ENCODE results near the gene ADCY6. TPM values are rescaled to one million over a fixed set of nuclear protein-coding genes. Genes with fewer than 3 reads are reported as not detected.

The ADCY6 gene
- total RNA-seq, 1 donor from 2014 or later: 17.4 TPM

DNA sequence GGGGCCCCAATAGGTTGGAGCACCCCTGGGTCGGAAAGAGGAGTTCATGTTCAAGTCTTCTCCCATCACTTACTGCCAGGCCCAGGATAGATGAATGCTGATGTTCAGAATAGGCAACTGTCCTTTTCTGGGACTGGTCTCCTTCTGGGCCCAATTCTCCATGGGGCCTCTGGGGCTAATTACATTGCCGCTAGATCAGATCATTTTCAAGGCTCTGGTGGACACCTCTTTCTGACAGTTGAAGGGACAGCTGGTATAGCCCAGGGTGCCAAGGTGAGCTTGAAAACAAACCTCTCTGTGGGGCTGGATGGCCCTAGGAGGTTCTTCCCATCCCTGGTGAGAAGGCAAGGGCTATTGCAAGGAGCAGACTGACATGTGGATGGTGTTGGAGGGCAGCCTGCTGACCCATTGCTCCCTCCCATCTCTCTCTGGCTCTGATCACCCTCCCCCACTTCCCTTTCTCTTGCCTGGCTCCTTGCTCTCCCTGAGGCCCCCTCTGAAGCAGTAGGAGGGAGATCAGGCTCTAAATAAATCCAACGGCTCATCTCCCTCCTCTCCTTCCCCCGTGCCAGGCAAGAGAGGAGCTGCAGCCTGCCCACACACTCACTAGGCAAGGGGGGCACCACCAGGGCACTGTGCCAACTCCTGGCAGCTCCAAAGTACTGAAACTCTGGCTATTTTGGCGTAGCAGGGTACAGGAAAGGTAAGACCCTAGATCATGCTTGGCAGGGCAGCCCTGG, 31.3 kb upstream of the ADCY6 start:
- H3K9me3 Mint-ChIP-seq (ENCODE audit: unreplicated experiment): peaks cover 11% of the 10 kb centered on the region
- H3K4me3 Mint-ChIP-seq (ENCODE audit: unreplicated experiment): peak overlapping the region; percentile 93
- H3K27ac Mint-ChIP-seq (ENCODE audit: unreplicated experiment): no peak overlapping the region
- no peak for DNase-seq
- H3K27me3 Mint-ChIP-seq (ENCODE audit: unreplicated experiment): peaks cover 20% of the 10 kb centered on the region
- TF ChIP-seq, protein P1, sequence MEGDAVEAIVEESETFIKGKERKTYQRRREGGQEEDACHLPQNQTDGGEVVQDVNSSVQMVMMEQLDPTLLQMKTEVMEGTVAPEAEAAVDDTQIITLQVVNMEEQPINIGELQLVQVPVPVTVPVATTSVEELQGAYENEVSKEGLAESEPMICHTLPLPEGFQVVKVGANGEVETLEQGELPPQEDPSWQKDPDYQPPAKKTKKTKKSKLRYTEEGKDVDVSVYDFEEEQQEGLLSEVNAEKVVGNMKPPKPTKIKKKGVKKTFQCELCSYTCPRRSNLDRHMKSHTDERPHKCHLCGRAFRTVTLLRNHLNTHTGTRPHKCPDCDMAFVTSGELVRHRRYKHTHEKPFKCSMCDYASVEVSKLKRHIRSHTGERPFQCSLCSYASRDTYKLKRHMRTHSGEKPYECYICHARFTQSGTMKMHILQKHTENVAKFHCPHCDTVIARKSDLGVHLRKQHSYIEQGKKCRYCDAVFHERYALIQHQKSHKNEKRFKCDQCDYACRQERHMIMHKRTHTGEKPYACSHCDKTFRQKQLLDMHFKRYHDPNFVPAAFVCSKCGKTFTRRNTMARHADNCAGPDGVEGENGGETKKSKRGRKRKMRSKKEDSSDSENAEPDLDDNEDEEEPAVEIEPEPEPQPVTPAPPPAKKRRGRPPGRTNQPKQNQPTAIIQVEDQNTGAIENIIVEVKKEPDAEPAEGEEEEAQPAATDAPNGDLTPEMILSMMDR (IDR thresholded peaks at IDR 0.05; ENCODE audit: partially characterized antibody, unreplicated experiment): no peak
- H3K4me1 Mint-ChIP-seq (ENCODE audit: low read depth, unreplicated experiment): peaks cover 20% of the 10 kb centered on the region
- peaks cover 4% of the 10 kb centered on the region for H3K36me3 Mint-ChIP-seq (ENCODE audit: unreplicated experiment)

DNA sequence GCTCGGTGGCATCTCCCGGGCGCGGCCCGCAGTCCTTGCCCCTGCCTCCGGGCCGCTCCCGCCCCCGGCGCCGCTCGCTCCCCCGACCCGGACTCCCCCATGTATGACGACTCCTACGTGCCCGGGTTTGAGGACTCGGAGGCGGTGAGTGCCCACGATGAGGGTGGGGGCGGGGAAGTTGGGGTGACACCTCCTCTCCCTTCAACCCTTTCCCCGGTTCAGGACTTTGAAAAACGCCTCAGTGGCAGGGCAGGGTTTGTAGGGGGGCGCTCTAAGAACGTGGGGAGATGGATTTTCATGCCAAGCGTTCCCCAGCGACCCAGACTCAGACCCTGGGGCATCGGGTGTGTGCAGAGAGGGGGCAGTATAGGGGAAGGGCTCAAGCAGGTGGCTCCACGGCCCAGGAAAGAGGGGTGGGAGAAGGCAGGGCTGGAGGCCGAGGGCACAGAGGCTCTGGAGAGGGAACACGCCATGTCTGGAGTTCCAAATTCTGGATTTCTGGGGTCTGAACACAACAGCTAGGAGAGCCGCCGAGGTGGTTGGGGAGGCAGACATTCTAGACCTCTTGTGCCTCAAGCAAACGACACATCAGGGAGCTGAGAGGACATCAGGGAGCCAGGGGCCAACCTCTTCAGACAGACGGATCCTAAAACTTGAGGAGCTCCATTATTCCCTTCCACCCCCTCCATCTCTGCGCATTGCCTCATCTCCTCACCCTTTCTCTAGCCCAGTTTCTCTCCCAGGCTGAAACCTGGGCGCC, 30.1 kb upstream of the ADCY6 start:
- Mint-ChIP-seq H3K4me3 (ENCODE audit: unreplicated experiment) (peak overlapping the region; percentile 93), H3K27ac (ENCODE audit: unreplicated experiment) (peak overlapping the region; percentile 76), H3K27me3 (ENCODE audit: unreplicated experiment) (peaks cover 20% of the 10 kb centered on the region), H3K36me3 (ENCODE audit: unreplicated experiment) (peaks cover 4% of the 10 kb centered on the region), H3K4me1 (ENCODE audit: low read depth, unreplicated experiment) (peaks cover 20% of the 10 kb centered on the region), H3K9me3 (ENCODE audit: unreplicated experiment) (peaks cover 11% of the 10 kb centered on the region)
- TF ChIP-seq, protein P1 (IDR thresholded peaks at IDR 0.05; ENCODE audit: partially characterized antibody, unreplicated experiment): peak; percentile 43
- peak; percentile 65 for DNase-seq

DNA sequence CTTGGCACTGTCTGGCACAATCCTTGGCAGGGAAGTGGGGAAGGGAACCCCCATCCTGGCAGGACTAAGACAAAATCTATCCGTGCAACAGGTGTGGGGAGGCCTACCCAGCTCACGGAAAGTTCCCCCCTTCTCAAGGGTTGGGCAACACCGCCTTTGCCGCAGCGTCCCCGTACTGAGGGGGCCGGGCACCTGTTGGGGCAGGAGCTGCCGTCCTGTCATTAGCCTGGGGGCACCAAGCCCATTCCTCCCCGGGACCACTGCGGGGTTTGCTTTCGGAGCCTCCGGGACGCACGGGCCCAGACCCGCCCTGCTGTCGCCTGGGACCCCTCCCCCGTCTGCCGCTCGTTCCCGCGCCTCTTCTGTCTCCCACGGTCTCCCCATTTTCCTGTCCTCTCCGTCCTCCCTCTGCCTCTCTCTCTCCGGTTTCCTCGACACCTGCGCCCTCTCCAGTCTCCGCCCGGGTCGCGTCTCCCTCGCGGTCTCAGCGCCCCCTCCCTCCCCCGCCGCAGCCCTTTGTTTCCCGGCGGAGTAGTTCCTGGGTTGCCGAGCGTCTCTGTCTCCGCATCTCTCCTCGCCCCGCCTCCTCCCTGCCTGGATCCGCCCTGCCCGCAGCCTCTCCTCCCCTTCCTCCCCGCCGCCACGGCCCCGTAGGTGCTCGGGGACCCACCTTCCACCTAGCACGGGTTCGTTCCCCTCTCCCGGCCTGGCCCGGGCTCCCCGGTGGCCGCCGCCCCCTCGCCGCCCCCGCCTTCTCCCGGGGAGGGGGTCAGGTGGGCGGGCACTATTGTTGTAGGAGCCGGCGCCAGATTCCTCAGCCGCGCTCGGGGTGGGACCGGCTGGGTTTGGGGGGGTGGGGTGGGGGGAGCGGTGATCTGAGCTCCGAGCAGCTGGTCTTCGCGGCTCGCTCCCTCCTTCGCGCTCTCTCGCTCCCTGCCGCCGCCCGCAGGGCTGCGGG, 29.3 kb upstream of the ADCY6 start, which contains the start of gene CACNB3:
CACNB3 (plus strand) TSS at position 624 of the 958 bp plus-strand sequence. CDS start 434 bp downstream, outside the sequence.
- TF ChIP-seq, protein P1 (IDR thresholded peaks at IDR 0.05; ENCODE audit: partially characterized antibody, unreplicated experiment): no peak
- Mint-ChIP-seq H3K9me3 (ENCODE audit: unreplicated experiment) (peaks cover 11% of the 10 kb centered on the region), H3K27me3 (ENCODE audit: unreplicated experiment) (peaks cover 20% of the 10 kb centered on the region), H3K36me3 (ENCODE audit: unreplicated experiment) (peaks cover 4% of the 10 kb centered on the region), H3K4me3 (ENCODE audit: unreplicated experiment) (peak within 1 kb of the TSS; percentile 95), H3K4me1 (ENCODE audit: low read depth, unreplicated experiment) (peaks cover 26% of the 10 kb centered on the region), H3K27ac (ENCODE audit: unreplicated experiment) (peak within 1 kb of the TSS; percentile 94)
- DNase-seq: peak; percentile 95

DNA sequence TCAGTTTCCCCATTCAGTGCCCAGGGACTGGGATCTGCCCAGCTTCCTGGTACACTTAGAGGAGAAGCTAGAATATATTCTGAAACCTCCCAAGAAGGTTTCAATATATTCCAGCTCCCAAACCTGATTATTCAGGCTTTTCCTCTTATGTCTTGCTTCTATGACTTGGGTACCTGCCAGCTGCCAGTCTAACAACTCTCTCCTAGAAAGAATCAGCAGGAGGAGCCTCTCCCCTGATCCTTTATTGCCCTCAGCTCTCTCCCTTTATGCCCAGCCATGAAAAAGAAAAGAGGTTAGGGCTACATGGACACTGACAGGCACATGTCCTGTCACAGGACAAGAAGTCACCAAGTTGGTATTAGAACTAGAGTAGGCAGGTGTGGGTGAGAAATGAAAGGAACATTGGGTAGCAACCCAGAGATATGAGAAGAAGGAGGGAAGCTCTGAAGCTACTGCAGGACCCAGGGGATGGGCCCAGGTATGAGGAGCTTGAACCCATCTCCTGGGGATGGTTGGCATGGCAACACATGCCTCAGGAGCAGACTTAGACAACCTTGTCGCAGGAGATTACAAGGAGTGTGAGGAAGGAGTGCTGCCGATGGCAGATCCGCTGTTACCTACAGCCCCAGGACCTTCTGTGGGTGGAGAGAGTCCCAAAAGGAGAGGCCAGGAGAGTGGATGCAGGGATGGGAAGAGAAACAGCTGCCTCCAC, 27.4 kb upstream of the ADCY6 start:
- peaks cover 24% of the 10 kb centered on the region for H3K27me3 Mint-ChIP-seq (ENCODE audit: unreplicated experiment)
- TF ChIP-seq, protein P1 (IDR thresholded peaks at IDR 0.05; ENCODE audit: partially characterized antibody, unreplicated experiment): no peak
- H3K4me3 Mint-ChIP-seq (ENCODE audit: unreplicated experiment): peak overlapping the region; percentile 95
- peaks cover 25% of the 10 kb centered on the region for H3K4me1 Mint-ChIP-seq (ENCODE audit: low read depth, unreplicated experiment)
- H3K27ac Mint-ChIP-seq (ENCODE audit: unreplicated experiment): peak overlapping the region; percentile 34
- DNase-seq: no peak
- H3K9me3 Mint-ChIP-seq (ENCODE audit: unreplicated experiment): peaks cover 12% of the 10 kb centered on the region
- peaks cover 4% of the 10 kb centered on the region for H3K36me3 Mint-ChIP-seq (ENCODE audit: unreplicated experiment)
